DMS153 (cell line): ENCODE data around the gene SORCS1.

ENCODE experiments used
- DNase-seq: peaks from one replicate; lab custom pipeline; 2025; lab: John Stamatoyannopoulos, UW

SORCS1 gene

GRCh38 chr10:106593876-106594275, 570.6 kb downstream of the SORCS1 start:
- no peak for DNase-seq

GRCh38 chr10:106592396-106592795, 572.1 kb downstream of the SORCS1 start:
- no peak for DNase-seq

- DNase-seq, result no peak
Measured at GRCh38 chr10:106582291-106582690, 582.2 kb downstream of the SORCS1 start.

DNA sequence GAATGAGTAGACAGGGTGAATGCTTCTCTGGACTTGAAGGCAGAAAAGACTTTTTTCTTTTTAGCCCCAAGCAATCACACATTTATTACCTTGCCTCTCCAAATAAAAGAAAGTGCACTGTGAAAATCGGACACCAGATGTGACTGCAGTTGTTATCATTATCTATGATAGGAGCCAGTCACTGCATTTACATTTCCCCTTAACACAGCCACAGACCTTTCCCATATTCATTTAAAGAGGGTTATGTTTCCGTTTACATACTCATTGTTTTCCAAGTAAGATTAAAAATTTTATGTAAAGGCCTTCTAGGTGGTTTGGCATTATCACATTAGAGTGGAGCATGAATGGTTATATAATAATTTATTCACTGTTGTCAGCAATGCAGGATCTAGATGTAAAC, 586.8 kb downstream of the SORCS1 start:
- DNase-seq, result no peak

DNA sequence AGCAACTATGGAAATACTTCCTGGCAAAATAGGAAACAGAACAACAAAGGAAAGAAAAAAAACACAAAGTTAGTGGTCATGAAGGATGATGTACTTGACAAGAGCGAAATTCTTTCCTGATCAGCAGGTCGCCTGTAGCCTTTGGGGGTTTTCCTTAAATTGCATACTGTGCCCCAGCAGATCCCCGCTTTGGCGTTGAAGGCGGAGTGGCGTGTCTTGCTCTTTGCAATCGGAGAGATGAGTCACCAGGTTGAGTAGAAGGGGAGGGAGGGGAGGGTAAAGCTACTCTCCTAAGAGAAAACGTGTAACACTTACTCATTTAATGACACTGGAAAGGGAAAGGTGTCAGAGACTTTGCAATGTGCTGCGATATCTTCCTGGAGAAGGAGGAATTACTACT, 587.2 kb downstream of the SORCS1 start:
- DNase-seq, result no peak

DNA sequence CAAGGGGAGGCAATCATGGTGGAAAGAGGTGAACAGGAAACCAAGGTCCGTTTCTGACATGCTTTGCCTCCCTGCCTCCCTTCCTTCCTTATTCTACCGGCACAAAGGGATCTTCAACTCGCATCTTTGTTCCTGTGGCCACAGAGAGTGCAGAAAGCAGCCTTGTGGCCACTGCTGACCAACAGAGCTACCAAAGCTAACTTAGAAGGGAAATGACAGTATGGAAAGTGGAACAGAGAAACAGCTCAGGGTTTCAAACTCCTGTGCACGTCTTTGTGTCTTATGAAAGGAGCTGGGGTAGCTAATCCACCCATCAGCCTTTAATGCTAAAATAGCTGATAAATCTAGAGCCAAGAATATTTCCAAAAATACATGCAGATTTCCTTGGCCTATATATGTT, 588.0 kb downstream of the SORCS1 start:
- DNase-seq, result no peak

- DNase-seq, result no peak
Measured at GRCh38 chr10:106573106-106573505, 591.4 kb downstream of the SORCS1 start.

- no peak for DNase-seq
Measured at GRCh38 chr10:106571192-106571946, 593.1 kb downstream of the SORCS1 start.

DNA sequence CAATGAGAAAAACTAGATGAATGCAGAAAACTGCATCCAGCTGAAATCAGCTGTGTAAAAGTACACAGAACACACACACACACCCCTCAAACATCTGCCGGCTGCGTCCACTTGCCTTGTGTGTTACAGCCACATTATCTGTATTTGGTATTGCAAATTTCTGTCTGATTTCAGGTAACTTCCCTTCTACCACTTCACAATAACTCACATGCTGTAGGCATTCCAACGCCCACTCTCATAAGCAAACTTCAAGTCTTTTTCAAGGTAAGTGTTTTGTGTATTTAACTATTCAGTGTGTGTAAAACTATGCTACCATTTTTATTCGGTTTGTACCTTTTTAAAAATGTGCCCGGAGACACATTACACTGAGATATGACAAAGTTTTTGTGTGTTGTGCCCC, 594.2 kb downstream of the SORCS1 start:
- no peak for DNase-seq

- DNase-seq, result no peak
Measured at GRCh38 chr10:106567629-106568028, 596.9 kb downstream of the SORCS1 start.

DNA sequence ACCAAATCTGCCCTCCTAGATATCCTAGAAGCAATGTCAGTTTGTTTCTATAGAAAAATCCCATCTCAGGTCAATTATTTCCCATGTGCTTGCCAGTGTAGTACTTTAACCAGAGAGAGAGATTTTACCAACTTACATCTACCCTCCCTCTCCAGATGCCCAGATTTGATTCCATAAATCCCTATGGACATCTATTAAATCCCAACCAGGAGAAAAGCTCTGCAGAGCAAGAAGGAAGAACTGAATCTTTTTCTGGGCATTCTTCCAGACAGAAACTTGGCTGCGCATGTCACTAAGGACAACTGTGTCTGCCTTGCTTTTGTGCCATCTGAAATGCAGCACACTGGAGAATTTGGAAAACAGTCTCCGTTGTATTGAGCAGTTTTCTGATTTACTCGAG, 597.6 kb downstream of the SORCS1 start:
- no peak for DNase-seq

DNA sequence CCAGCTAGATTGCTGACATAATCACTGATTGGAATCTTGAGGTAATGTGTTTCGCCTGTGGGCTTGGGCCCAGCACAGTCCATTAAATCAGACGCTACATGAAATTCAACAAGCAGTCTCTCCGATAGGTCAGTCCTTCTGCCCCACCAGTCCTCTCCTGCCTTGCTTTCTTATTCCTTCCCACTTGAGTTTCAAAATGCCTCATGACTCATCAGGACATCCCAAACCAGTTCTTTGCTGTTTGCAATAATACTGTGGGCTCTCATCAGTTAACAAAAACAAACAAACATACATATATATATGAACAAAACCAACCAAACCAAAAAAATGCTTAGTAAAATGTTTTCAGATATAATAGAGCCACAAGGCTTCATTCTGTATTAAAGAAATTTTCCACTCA, 599.0 kb downstream of the SORCS1 start:
- DNase-seq, result no peak

DNA sequence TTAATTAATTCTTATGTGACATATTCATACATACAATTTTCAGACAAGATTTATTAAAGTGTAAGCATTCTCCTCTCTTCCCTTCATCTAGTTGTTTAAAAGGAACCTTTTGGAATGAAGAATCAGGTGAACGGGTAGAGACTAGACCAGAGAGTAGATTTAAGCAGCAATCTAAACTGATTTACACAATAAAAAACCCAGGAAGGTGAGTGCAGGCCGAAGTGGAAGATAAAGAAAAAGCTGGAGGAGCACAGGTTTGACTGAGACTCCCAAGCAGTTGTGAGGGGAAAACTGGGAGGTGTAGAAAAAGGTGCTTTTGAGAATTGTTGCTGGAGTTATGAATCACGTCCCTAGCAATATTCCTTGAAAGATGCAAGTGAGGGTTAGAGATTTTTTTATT, 601.1 kb downstream of the SORCS1 start:
- no peak for DNase-seq

DNA sequence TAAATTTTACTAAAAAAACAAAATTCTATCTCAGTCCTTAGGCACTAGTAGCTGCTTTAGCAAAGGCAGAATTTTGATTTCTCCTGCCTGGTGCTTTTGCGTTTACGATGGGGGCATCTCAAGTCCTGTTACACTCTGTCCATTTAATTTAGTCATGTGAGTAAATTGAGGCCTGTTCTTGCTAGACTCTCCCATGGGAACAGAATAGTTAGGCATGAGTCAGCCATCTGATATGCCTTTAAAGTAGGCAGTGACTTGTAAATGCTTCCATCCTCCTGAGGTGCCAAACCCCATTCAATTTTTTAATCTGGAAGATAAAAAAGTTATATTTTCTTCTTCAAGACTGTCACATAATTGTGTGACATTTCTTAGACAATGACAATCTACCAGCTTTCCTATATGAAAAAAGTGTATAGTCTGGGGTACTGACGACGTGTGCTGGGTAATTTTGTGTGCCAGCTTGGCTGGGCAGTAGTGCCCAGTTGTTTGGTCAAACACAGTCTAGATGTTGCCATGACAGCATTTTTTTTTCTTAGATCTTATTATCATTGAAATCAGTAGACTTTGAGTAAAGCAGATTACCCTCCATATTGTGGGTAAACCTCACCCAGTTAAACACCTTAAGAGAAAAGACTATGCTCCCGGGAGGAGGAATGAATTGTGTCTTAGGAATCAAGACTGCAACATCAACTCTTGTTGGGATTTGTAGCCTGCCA, 603.4 kb downstream of the SORCS1 start:
- DNase-seq, result no peak

DNA sequence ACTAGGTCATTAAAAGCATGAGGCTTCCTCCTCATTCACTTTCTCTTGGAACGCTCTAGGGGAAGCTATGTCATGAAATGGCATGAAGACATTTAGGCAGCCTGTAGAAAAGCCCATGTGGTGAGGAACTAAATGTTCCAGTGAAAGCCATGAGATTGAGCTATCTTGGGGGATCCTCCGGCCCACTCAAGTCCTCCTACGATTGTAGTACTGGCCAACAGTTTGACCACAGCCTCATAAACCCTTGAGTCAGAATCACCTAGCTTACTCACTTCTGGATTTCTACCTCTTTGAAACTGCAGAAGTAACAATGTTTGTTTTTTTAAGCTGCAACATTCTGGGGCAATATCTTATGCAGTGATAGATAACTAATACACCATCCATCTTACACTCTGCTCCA, 605.1 kb downstream of the SORCS1 start:
- DNase-seq, result no peak

GRCh38 chr10:106557951-106558733, 606.4 kb downstream of the SORCS1 start:
- no peak for DNase-seq

DNA sequence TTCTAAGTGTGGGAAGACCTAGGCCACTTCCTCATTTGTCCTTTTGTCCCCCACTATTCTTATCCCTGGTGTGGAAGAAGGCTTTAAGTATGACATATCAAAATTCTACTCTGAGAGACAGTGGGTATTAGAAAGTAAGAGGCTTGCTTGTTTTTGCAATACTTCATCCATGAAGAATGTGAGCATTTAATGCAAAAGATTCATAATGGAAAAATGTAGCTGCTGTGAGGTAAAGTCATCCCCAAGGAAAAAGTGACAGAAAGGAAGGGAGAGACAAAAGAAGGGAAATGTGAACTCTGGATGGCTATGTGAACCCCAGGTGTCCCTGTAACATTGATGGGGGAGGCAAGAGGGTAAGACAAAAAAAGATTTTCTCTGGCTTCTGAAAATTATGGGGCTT, 607.5 kb downstream of the SORCS1 start:
- DNase-seq, result no peak

- DNase-seq, result no peak
Measured at GRCh38 chr10:106555599-106555998, 608.9 kb downstream of the SORCS1 start.

DNA sequence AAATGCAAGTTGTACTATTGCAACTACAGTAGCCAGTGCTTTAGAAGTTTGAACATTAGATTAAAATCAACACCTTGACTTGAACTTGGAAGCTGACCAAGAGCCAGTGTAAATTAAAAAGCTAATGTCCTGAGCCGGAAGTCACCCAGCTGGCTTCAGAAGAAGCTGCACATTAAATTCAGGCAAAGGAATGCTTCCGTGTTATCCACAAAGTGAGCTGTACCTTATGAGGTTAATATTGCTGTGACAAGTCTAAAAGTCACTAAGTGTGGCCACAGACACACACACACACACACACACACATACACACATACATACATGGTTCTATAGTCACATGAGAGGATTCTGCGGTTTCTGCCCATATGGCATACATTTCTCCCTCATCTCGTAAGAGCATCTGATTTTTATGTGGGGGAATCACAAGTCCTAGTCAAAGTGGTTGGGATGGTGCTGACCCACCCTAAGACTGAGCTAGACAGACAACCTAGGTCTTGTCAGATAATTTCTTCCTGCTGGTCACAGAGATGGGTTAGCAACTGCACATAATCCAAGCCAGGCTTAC, 612.9 kb downstream of the SORCS1 start:
- DNase-seq, result no peak

GRCh38 chr10:106548832-106549231, 615.7 kb downstream of the SORCS1 start:
- no peak for DNase-seq

DNA sequence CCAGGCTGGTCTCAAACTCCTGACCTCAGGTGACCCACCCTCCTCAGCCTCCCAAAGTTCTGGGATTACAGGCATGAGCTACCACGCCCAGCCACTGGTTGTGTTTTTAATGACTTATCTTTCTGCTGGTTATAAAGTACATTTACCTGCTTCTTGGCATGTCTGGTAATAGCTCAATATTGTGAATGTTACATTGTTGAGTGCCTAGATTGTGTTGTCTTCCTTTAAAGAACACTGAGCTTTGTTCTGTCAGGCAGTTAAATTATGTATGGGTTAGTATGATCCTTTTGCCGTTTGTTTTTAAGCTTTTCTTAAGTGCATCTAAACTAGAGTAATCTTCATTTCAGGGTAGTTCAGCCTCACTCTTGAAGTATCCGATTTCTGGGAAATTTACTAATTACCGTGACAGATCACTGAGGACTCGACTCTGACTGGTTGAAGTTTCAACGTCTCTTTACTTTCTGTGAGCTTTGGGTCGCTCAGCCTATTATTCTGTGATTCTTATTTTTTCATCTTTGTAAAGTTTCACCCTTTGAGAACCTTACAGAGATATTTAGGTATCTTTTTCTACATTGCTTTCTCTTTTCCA, 617.4 kb downstream of the SORCS1 start:
- DNase-seq, result no peak

DNA sequence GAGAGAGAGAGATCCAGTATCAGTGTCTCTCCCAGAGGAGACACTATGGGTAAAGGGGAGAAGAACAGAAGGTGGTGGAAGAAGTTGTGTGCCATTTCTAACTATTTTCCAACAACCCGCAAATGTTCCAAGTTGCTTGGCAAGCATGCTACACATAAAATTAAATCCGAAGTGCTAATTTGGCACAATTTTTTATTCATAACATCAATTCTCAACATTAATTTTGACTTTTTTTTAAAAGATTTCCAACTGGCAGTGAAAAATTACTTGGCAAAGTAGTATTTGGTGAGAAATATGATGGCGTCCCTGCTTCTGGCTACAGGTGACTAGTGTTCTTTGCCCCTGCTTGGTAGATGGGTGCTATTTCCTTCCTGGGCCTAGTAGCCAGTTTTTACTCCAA, 622.0 kb downstream of the SORCS1 start:
- DNase-seq, result no peak
